GM18498 (cell line): ENCODE data around the gene TMCO1.
A peak's percentile ranks its signal among the peaks of the same experiment; 100 is the strongest.
"Not testable (repeated sequence)": the region's sequence is repeated elsewhere in the genome, so short reads cannot be mapped to it uniquely, and the experiment has no call there.

Experiments used
- ATAC-seq: cut with Tn5 transposase; IDR thresholded peaks from one replicate; pipeline ENCODE4 v1.9.1; 2021; ENCODE audit warnings: mild to moderate bottlenecking, moderate library complexity; ENCODE audit not compliant: unreplicated experiment

The TMCO1 gene

GRCh38 chr1:165768513-165769394, at the start of gene TMCO1:
TSS of gene TMCO1 (minus strand) at chr1:165768868. CDS start at chr1:165768751, 117 bp downstream.
- peak; percentile 100 for ATAC-seq

GRCh38 chr1:165816826-165817497, 48.3 kb upstream of the TMCO1 start:
- no peak for ATAC-seq

- ATAC-seq: no peak
Observed at GRCh38 chr1:165816157-165816556, 47.5 kb upstream of the TMCO1 start.

- no peak for ATAC-seq
Observed at GRCh38 chr1:165815725-165816124, 47.1 kb upstream of the TMCO1 start.

GRCh38 chr1:165807613-165808012, 38.9 kb upstream of the TMCO1 start:
- no peak for ATAC-seq

- not testable (repeated sequence) for ATAC-seq
Observed at GRCh38 chr1:165804513-165804912, 35.8 kb upstream of the TMCO1 start.

GRCh38 chr1:165799387-165799786, 30.7 kb upstream of the TMCO1 start:
- ATAC-seq: no peak

- no peak for ATAC-seq
Observed at GRCh38 chr1:165795894-165796293, 27.2 kb upstream of the TMCO1 start.

GRCh38 chr1:165793951-165794350, 25.3 kb upstream of the TMCO1 start:
- ATAC-seq: no peak

GRCh38 chr1:165787741-165788140, 19.1 kb upstream of the TMCO1 start:
- no peak for ATAC-seq

GRCh38 chr1:165783519-165783918, 14.9 kb upstream of the TMCO1 start:
- ATAC-seq: not testable (repeated sequence)

- ATAC-seq: not testable (repeated sequence)
Observed at GRCh38 chr1:165778197-165778596, 9.5 kb upstream of the TMCO1 start.

- no peak for ATAC-seq
Observed at GRCh38 chr1:165773324-165773965, 4.8 kb upstream of the TMCO1 start.

- no peak for ATAC-seq
Observed at GRCh38 chr1:165772739-165773138, 4.1 kb upstream of the TMCO1 start.

GRCh38 chr1:165764277-165764676, 4.4 kb downstream of the TMCO1 start:
- ATAC-seq: no peak

GRCh38 chr1:165763442-165763841, 5.2 kb downstream of the TMCO1 start:
- no peak for ATAC-seq

- no peak for ATAC-seq
Observed at GRCh38 chr1:165762725-165763124, 5.9 kb downstream of the TMCO1 start.

GRCh38 chr1:165759095-165759494, 9.6 kb downstream of the TMCO1 start:
- no peak for ATAC-seq

GRCh38 chr1:165755393-165756010, 13.2 kb downstream of the TMCO1 start:
- ATAC-seq: no peak

- ATAC-seq: peak; percentile 94
Observed at GRCh38 chr1:165753934-165754333, 14.7 kb downstream of the TMCO1 start.

- no peak for ATAC-seq
Observed at GRCh38 chr1:165748550-165748949, 20.1 kb downstream of the TMCO1 start.
